H9 (cell line): ENCODE measurements around the gene GPRC5A. TPM values are rescaled to one million over a fixed set of nuclear protein-coding genes. Genes with fewer than 3 reads are reported as not detected.
A peak's percentile ranks its signal among the peaks of the same experiment; 100 is the strongest.

Experiments
- DNase-seq: peaks from one replicate; pipeline ENCODE4 v3.0.0-alpha.2; 2017
- H2AFZ ChIP-seq: one replicate; pipeline ENCODE4 v1.6.1; 2013; ENCODE audit warnings: mild to moderate bottlenecking, low read length, control low read depth, moderate library complexity
- H2AK5ac ChIP-seq: 2 replicates; pipeline ENCODE4 v1.6.1; 2013; ENCODE audit warnings: low read length, control low read depth, mixed read lengths; ENCODE audit not compliant: insufficient read length
- H2BK120ac ChIP-seq: one replicate; pipeline ENCODE4 v1.6.1; 2013; ENCODE audit warnings: low read depth, mild to moderate bottlenecking, low read length, control low read depth, inconsistent platforms; ENCODE audit not compliant: poor library complexity, severe bottlenecking
- H2BK12ac ChIP-seq: 2 replicates; pipeline ENCODE4 v1.6.1; 2013; ENCODE audit warnings: low read length, control low read depth, mixed read lengths, low read depth; ENCODE audit not compliant: insufficient read length
- H2BK15ac ChIP-seq: 2 replicates; pipeline ENCODE4 v1.6.1; 2013; ENCODE audit warnings: low read depth, low read length, control low read depth
- H2BK20ac ChIP-seq: one replicate; pipeline ENCODE4 v1.6.1; 2013; ENCODE audit warnings: low read depth, mild to moderate bottlenecking, low read length, control low read depth, inconsistent platforms; ENCODE audit not compliant: poor library complexity, severe bottlenecking
- H2BK5ac ChIP-seq: 2 replicates; pipeline ENCODE4 v1.6.1; 2013; ENCODE audit warnings: low read length, control low read depth, mixed read lengths; ENCODE audit not compliant: insufficient read length
- H3K14ac ChIP-seq: 2 replicates; pipeline ENCODE4 v1.6.1; 2013; ENCODE audit warnings: low read length, control low read depth; ENCODE audit not compliant: insufficient read depth
- H3K18ac ChIP-seq: 2 replicates; pipeline ENCODE4 v1.6.1; 2013; ENCODE audit warnings: low read depth, mild to moderate bottlenecking, mixed read lengths, low read length, control low read depth; ENCODE audit not compliant: insufficient read length
- H3K23ac ChIP-seq: 2 replicates; pipeline ENCODE4 v1.6.1; 2013; ENCODE audit warnings: low read length, control low read depth, mixed read lengths, low read depth; ENCODE audit not compliant: insufficient read length
- H3K23me2 ChIP-seq: 2 replicates; pipeline ENCODE4 v1.6.1; 2013; ENCODE audit warnings: low read depth, mild to moderate bottlenecking, mixed read lengths, low read length, control low read depth; ENCODE audit not compliant: insufficient read length, poor library complexity, severe bottlenecking
- H3K27ac ChIP-seq: 2 replicates; pipeline ENCODE4 v1.5.1; 2013; ENCODE audit warnings: low read length, control low read depth, mixed read lengths, low read depth; ENCODE audit not compliant: insufficient read length
- H3K27me3 ChIP-seq: 2 replicates; pipeline ENCODE4 v1.6.1; 2013; ENCODE audit warnings: low read length, control low read depth, inconsistent platforms; ENCODE audit not compliant: insufficient read depth
- H3K4ac ChIP-seq: 2 replicates; pipeline ENCODE4 v1.6.1; 2013; ENCODE audit warnings: low read depth, mild to moderate bottlenecking, control low read depth, inconsistent platforms, low read length, moderate library complexity
- H3K4me1 ChIP-seq: 2 replicates; pipeline ENCODE4 v1.6.1; 2013; ENCODE audit warnings: low read length, control low read depth, inconsistent platforms; ENCODE audit not compliant: insufficient read depth
- H3K4me2 ChIP-seq: 2 replicates; pipeline ENCODE4 v1.6.1; 2013; ENCODE audit warnings: low read length, control low read depth, mixed read lengths; ENCODE audit not compliant: insufficient read length, insufficient read depth
- H3K56ac ChIP-seq: 2 replicates; pipeline ENCODE4 v1.6.1; 2013; ENCODE audit warnings: low read depth, mild to moderate bottlenecking, mixed read lengths, low read length, control low read depth; ENCODE audit not compliant: insufficient read length
- H3K79me1 ChIP-seq: 2 replicates; pipeline ENCODE4 v1.6.1; 2013; ENCODE audit warnings: low read depth, mild to moderate bottlenecking, moderate library complexity, low read length, control low read depth, inconsistent platforms; ENCODE audit not compliant: insufficient read depth, poor library complexity, severe bottlenecking
- H3K79me2 ChIP-seq: 2 replicates; pipeline ENCODE4 v1.6.1; 2013; ENCODE audit warnings: low read length, control low read depth, inconsistent platforms; ENCODE audit not compliant: insufficient read depth
- H3K9ac ChIP-seq: 2 replicates; pipeline ENCODE4 v1.6.1; 2013; ENCODE audit warnings: low read length, control low read depth, mixed read lengths; ENCODE audit not compliant: insufficient read length; ENCODE audit errors: extremely low read depth
- H3K9me3 ChIP-seq: one replicate; pipeline ENCODE4 v1.6.1; 2013; ENCODE audit warnings: low read depth, low read length, inconsistent platforms; ENCODE audit not compliant: control insufficient read depth
- H3T11ph ChIP-seq: one replicate; pipeline ENCODE4 v1.6.1; 2013; ENCODE audit warnings: mild to moderate bottlenecking, low read length, control low read depth, inconsistent platforms
- H4K20me1 ChIP-seq: one replicate; pipeline ENCODE4 v1.6.1; 2013; ENCODE audit not compliant: control insufficient read depth, insufficient read length, insufficient read depth
- H4K5ac ChIP-seq: 2 replicates; pipeline ENCODE4 v1.6.1; 2013; ENCODE audit warnings: low read depth, mild to moderate bottlenecking, mixed read lengths, low read length, control low read depth; ENCODE audit not compliant: insufficient read length
- H4K8ac ChIP-seq: replicated peaks from 2 replicates; pipeline ENCODE4 v1.6.1; 2013; ENCODE audit warnings: low read length, control low read depth, mixed read lengths, low read depth; ENCODE audit not compliant: insufficient read length
- H4K91ac ChIP-seq: 2 replicates; pipeline ENCODE4 v1.6.1; 2013; ENCODE audit warnings: low read depth, mild to moderate bottlenecking, moderate library complexity, mixed read lengths, low read length, control low read depth; ENCODE audit not compliant: insufficient read length
- H3K27ac Mint-ChIP-seq, 3 experiments: 2 replicates in 2 of 3; 3 replicates in 1 of 3; pipeline ENCODE4 v1.8.0; 2020 to 2021; ENCODE audit warnings: mixed read lengths in 3 of 3, mild to moderate bottlenecking in 1 of 3, moderate library complexity in 1 of 3
- H3K27me3 Mint-ChIP-seq: 2 replicates; pipeline ENCODE4 v1.8.0; 2021; ENCODE audit warnings: low read depth, mild to moderate bottlenecking, moderate library complexity, mixed read lengths
- H3K36me3 Mint-ChIP-seq, 3 experiments: 2 replicates in 2 of 3; 3 replicates in 1 of 3; pipeline ENCODE4 v1.8.0; 2020 to 2021; ENCODE audit warnings: low read depth in 3 of 3, mixed read lengths in 3 of 3; ENCODE audit not compliant: insufficient read depth in 1 of 3
- H3K4me1 Mint-ChIP-seq, 2 experiments: 2 replicates each; pipeline ENCODE4 v1.8.0; 2020; ENCODE audit warnings: mixed read lengths in 2 of 2
- H3K4me3 Mint-ChIP-seq, 2 experiments: 2 replicates in 1 of 2; 3 replicates in 1 of 2; pipeline ENCODE4 v1.8.0; 2020 to 2021; ENCODE audit warnings: mild to moderate bottlenecking in 2 of 2, mixed read lengths in 2 of 2, moderate library complexity in 1 of 2
- H3K9me3 Mint-ChIP-seq, 2 experiments: 2 replicates in 1 of 2; 3 replicates in 1 of 2; pipeline ENCODE4 v1.8.0; 2020; ENCODE audit warnings: mild to moderate bottlenecking in 2 of 2, mixed read lengths in 2 of 2, moderate library complexity in 1 of 2
- WGBS: extraction: QIAGEN DNeasy Blood & Tissue Kit; methylation state at CpG from one replicate; pipeline ENCODE4 v1.1.7; 2013; ENCODE audit warnings: missing lambda C conversion rate, low lambda C conversion rate, mixed read lengths; ENCODE audit not compliant: insufficient read length; ENCODE audit errors: extremely low coverage; 5-methylcytosine and 5-hydroxymethylcytosine counted together
- total RNA-seq: library from RNA; stranded (reverse); gene quantifications from 2 replicates; pipeline ENCODE4 v1.2.1, GENCODE V29; 2021
- TF ChIP-seq, protein P1 (sequence below): fragments of 200-600 bp; sonication (generic); conservative IDR thresholded peaks from 3 replicates; pipeline ENCODE4 v1.8.0; 2021; ENCODE audit warnings: antibody characterized with exemption, mild to moderate bottlenecking

The GPRC5A gene
- total RNA-seq, 1 experiment from 2014 or later: 0.09 TPM

DNA sequence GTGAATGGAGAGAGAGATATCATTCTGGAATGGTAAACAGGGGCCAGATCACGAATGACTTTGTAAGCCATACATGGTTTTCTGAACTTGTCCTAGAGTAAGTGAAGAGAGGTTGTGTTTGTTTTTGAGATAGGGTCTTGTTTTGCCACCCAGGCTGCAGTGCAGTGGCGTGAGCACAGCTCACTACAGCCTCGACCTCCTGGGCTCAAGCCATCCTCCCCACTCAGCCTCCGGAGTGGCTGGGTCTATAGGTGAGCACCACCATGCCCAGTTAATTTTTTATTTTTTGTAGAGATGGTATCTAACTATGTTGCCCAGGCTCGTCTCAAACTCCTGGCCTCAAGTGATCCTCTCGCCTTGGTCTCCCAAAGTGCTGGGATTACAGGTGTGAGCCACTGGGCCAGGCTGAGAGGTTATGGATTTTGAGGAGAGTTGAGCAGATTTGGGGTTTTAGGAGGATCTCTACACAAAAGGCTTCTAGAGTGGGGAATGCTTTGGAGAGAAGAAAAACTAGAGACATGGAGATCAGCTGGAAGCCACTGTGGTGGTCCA lies 19.7 kb upstream of the GPRC5A start:
- Histone ChIP-seq H3K79me2 (no peaks in the 10 kb centered on the region), H3K23ac (no peak overlapping the region), H2BK12ac (no peak overlapping the region), H3K27ac (no peak overlapping the region), H2BK120ac (no peak overlapping the region), H2BK5ac (no peak overlapping the region), H2AFZ (no peak overlapping the region), H3K27me3 (no peaks in the 10 kb centered on the region), H3K9me3 (no peaks in the 10 kb centered on the region), H3K14ac (no peak overlapping the region), H4K91ac (no peak overlapping the region), H3K23me2 (no peaks in the 10 kb centered on the region), H4K5ac (no peak overlapping the region), H2AK5ac (no peak overlapping the region), H3K18ac (no peak overlapping the region), H3K4me2 (no peak overlapping the region), H4K8ac (no peak overlapping the region), H3K4ac (no peak overlapping the region), H2BK15ac (no peak overlapping the region), H4K20me1 (no peaks in the 10 kb centered on the region), H3K4me1 (peaks cover 16% of the 10 kb centered on the region; the same call in 1 of the 2 replicates), H3T11ph (no peak overlapping the region), H3K79me1 (no peaks in the 10 kb centered on the region), H2BK20ac (no peak overlapping the region), H3K9ac (no peak overlapping the region), H3K56ac (no peak overlapping the region)
- no peaks in the 10 kb centered on the region; the same call in 1 of the 2 replicates for H3K27me3 Mint-ChIP-seq
- peaks cover 0 to 4% (median 0%) of the 10 kb centered on the region in 3 experiments; a peak in 3 of 7 replicates for H3K36me3 Mint-ChIP-seq
- H3K4me3 Mint-ChIP-seq: peak overlapping the region in 1 of 2 experiments; percentile 57; a peak in 2 of 5 replicates
- H3K9me3 Mint-ChIP-seq: no peaks in the 10 kb centered on the region; a peak in 1 of 5 replicates
- TF ChIP-seq, protein P1, sequence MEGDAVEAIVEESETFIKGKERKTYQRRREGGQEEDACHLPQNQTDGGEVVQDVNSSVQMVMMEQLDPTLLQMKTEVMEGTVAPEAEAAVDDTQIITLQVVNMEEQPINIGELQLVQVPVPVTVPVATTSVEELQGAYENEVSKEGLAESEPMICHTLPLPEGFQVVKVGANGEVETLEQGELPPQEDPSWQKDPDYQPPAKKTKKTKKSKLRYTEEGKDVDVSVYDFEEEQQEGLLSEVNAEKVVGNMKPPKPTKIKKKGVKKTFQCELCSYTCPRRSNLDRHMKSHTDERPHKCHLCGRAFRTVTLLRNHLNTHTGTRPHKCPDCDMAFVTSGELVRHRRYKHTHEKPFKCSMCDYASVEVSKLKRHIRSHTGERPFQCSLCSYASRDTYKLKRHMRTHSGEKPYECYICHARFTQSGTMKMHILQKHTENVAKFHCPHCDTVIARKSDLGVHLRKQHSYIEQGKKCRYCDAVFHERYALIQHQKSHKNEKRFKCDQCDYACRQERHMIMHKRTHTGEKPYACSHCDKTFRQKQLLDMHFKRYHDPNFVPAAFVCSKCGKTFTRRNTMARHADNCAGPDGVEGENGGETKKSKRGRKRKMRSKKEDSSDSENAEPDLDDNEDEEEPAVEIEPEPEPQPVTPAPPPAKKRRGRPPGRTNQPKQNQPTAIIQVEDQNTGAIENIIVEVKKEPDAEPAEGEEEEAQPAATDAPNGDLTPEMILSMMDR: no peak
- no peak for DNase-seq
- H3K27ac Mint-ChIP-seq: peak overlapping the region; percentile 7 to 50 (median 50); a peak in 4 of 7 replicates
- no CpG with 5 or more reads among the region's 6 CpGs for WGBS
- H3K4me1 Mint-ChIP-seq: peaks cover 23 to 46% of the 10 kb centered on the region in 2 experiments
